Tibial artery (tissue), 4 donors: ENCODE measurements around the gene PCBP1.
"Not testable (repeated sequence)": the region's sequence is repeated elsewhere in the genome, so short reads cannot be mapped to it uniquely, and the experiment has no call there.

Experiments used
- DNase-seq, 2 donors: peaks; one replicate each; pipeline ENCODE4 v3.0.0-alpha.2; 2019
- H3K27ac ChIP-seq, 2 donors: fragments of 200-600 bp; sonication (generic) in 1 of 2; 1 replicate in 1 of 2; 2 replicates in 1 of 2; pipeline ENCODE4 v1.5.1; 2018 to 2019; ENCODE audit warnings: mild to moderate bottlenecking in 1 of 2
- H3K27me3 ChIP-seq, 2 donors: fragments of 200-600 bp; sonication (generic) in 1 of 2; one replicate each; pipeline versions ENCODE4 v1.5.1 to v1.6.0; 2016 to 2019
- H3K36me3 ChIP-seq, 3 donors: fragments of 200-600 bp; sonication (generic) in 2 of 3; one replicate each; pipeline ENCODE4 v1.5.1; 2016 to 2019; ENCODE audit warnings: mild to moderate bottlenecking in 2 of 3
- H3K4me1 ChIP-seq, 4 donors: fragments of 200-600 bp; sonication (generic) in 2 of 4; 1 replicate in 3 of 4; 2 replicates in 1 of 4; pipeline ENCODE4 v1.5.1; 2016 to 2019
- H3K4me3 ChIP-seq, 2 donors: fragments of 200-600 bp; sonication (generic) in 1 of 2; 1 replicate in 1 of 2; 2 replicates in 1 of 2; pipeline ENCODE4 v1.5.1; 2018 to 2019; ENCODE audit warnings: mild to moderate bottlenecking in 2 of 2
- H3K9me3 ChIP-seq, 3 donors: fragments of 200-600 bp; sonication (generic) in 1 of 3; one replicate each; pipeline ENCODE4 v1.5.1; 2016 to 2019
- CTCF ChIP-seq, 2 experiments: fragments of 200-600 bp in 1 of 2; fragments of 450-650 bp in 1 of 2; IDR thresholded peaks; one replicate each; pipeline ENCODE4 v1.5.1; 2017 to 2019; ENCODE audit warnings: antibody characterized with exemption in 2 of 2, mild to moderate bottlenecking in 1 of 2, moderate library complexity in 1 of 2
- intact Hi-C: fragments of 100-400 bp; cut with DNase I; formaldehyde crosslinking; loops from one replicate; pipeline ENCODE4 v1.15.0; 2023; ENCODE audit warnings: low total_unique reads

The PCBP1 gene

GRCh38 chr2:70090706-70091334 lies 3.5 kb downstream of the PCBP1 start:
- no peak for TF ChIP-seq CTCF (IDR thresholded peaks at IDR 0.05)
- peak in 1 of 2 donors; percentile 25 for DNase-seq
- Histone ChIP-seq H3K9me3 (no peaks in the 10 kb centered on the region), H3K27ac (peak overlapping the region; percentile 94 to 99), H3K4me3 (no peak overlapping the region), H3K4me1 (peaks cover 0 to 48% (median 33%) of the 10 kb centered on the region in 4 donors), H3K27me3 (no peaks in the 10 kb centered on the region), H3K36me3 (peaks cover 9 to 13% (median 11%) of the 10 kb centered on the region in 3 donors)
- intact Hi-C loops, result no loop called here

- H3K36me3 ChIP-seq, result peaks cover 9 to 13% (median 11%) of the 10 kb centered on the region in 3 donors
- no peak overlapping the region for H3K4me3 ChIP-seq
- no peak for DNase-seq
- no peaks in the 10 kb centered on the region for H3K9me3 ChIP-seq
- H3K27ac ChIP-seq, result peak overlapping the region; percentile 8 to 14
- H3K4me1 ChIP-seq, result peaks cover 0 to 50% (median 33%) of the 10 kb centered on the region in 4 donors
- intact Hi-C loops, result no loop called here
- TF ChIP-seq CTCF (IDR thresholded peaks at IDR 0.05), result no peak
- no peaks in the 10 kb centered on the region for H3K27me3 ChIP-seq
Observed at GRCh38 chr2:70091364-70091763, 4.1 kb downstream of the PCBP1 start.

GRCh38 chr2:70091816-70092215 lies 4.5 kb downstream of the PCBP1 start:
- peak in 1 of 2 donors; percentile 21 for DNase-seq
- Histone ChIP-seq H3K27me3 (no peaks in the 10 kb centered on the region), H3K9me3 (no peaks in the 10 kb centered on the region), H3K4me3 (no peak overlapping the region), H3K4me1 (peaks cover 0 to 50% (median 33%) of the 10 kb centered on the region in 4 donors), H3K36me3 (peaks cover 9 to 13% (median 11%) of the 10 kb centered on the region in 3 donors), H3K27ac (peak overlapping the region in 1 of 2 donors; percentile 8)
- TF ChIP-seq CTCF (IDR thresholded peaks at IDR 0.05), result no peak
- intact Hi-C loops, result no loop called here

GRCh38 chr2:70092576-70093243 lies 5.4 kb downstream of the PCBP1 start:
- Histone ChIP-seq H3K36me3 (peaks cover 9 to 13% (median 11%) of the 10 kb centered on the region in 3 donors), H3K4me1 (peaks cover 0 to 50% (median 33%) of the 10 kb centered on the region in 4 donors)
- intact Hi-C loops, H3K27ac ChIP-seq, H3K4me3 ChIP-seq, H3K9me3 ChIP-seq, H3K27me3 ChIP-seq: not testable (repeated sequence)
- peak in 1 of 2 donors; percentile 29 for DNase-seq

GRCh38 chr2:70094171-70094977 lies 7.1 kb downstream of the PCBP1 start:
- H3K27me3 ChIP-seq, result no peaks in the 10 kb centered on the region
- no peak overlapping the region for H3K4me3 ChIP-seq
- intact Hi-C loops, result loop anchor here (2.0 kb wide), 1 partner anchor 48 kb away; no protein-coding TSS in a partner anchor
- peak overlapping the region; percentile 89 to 95 for H3K27ac ChIP-seq
- peak in 1 of 2 donors; percentile 60 for DNase-seq
- H3K9me3 ChIP-seq, result no peaks in the 10 kb centered on the region
- H3K4me1 ChIP-seq, result peaks cover 0 to 41% (median 32%) of the 10 kb centered on the region in 4 donors
- no peak for TF ChIP-seq CTCF (IDR thresholded peaks at IDR 0.05)
- H3K36me3 ChIP-seq, result peaks cover 0 to 6% (median 0%) of the 10 kb centered on the region in 3 donors
